Endometrial microvascular endothelial cells (primary cell): Measurements from ENCODE around the gene LBX1. TPM values are rescaled to one million over a fixed set of nuclear protein-coding genes. Genes with fewer than 3 reads are reported as not detected.

Experiments
- in situ Hi-C: cut with HindIII; loops from 2 replicates; pipeline ENCODE4 v1.10.0; 2017; ENCODE audit warnings: low sequenced_read_pairs, low pct_unique_long_range_greater_than_20kb; ENCODE audit errors: inconsistent ontology term
- total RNA-seq: library from RNA; depleted of rRNA; stranded (reverse); fragments of >200 nt; gene quantifications from one replicate; pipeline ENCODE4 v1.2.3, GENCODE V29; 2015; ENCODE audit errors: inconsistent ontology term

LBX1 gene, protein sequence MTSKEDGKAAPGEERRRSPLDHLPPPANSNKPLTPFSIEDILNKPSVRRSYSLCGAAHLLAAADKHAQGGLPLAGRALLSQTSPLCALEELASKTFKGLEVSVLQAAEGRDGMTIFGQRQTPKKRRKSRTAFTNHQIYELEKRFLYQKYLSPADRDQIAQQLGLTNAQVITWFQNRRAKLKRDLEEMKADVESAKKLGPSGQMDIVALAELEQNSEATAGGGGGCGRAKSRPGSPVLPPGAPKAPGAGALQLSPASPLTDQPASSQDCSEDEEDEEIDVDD
- not detected for total RNA-seq

- in situ Hi-C loops, result no loop called here
Measured at GRCh38 chr10:101229266-101230182, at the start of gene LBX1. Gene LBX1 (minus strand): TSS chr10:101229463. CDS start chr10:101228815, 648 bp downstream.

DNA sequence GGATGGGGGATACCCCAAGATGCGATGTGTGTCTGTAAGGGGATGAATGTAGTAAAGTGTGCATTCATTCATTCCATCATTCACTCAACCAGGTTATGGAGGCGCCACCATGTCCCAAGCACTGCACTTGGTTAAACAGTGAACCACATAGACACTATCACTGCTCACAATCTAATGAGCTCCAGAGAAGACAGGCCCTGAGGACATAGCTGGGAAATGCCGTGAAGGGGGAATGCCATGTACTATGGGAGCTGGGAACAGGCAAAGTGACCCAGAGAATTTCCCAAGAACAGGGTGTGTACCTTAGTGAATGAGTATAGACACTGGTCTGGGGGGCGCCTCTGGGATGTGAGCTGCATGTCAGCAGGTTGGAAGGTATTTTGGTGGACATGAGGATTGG is 44.5 kb upstream of the LBX1 start:
- in situ Hi-C loops, result no loop called here

DNA sequence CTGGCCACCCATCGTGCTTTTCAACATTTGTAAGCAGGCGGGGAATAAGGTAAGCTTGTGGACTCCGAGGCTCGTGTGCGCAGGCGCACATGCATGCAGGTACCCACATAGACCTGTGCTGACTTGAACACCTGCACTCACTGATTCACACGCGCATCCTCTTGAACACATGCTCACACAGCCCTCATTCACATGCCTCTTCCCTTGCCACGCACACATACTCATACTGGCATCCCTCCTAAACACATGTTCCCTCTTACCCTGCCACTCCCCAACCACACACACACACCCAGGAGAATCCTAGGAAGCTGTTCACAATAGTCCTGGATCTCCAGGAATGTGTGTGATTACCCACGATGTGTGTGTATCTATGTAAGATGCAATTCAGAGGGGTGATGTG is 44.1 kb upstream of the LBX1 start:
- in situ Hi-C loops, result no loop called here

DNA sequence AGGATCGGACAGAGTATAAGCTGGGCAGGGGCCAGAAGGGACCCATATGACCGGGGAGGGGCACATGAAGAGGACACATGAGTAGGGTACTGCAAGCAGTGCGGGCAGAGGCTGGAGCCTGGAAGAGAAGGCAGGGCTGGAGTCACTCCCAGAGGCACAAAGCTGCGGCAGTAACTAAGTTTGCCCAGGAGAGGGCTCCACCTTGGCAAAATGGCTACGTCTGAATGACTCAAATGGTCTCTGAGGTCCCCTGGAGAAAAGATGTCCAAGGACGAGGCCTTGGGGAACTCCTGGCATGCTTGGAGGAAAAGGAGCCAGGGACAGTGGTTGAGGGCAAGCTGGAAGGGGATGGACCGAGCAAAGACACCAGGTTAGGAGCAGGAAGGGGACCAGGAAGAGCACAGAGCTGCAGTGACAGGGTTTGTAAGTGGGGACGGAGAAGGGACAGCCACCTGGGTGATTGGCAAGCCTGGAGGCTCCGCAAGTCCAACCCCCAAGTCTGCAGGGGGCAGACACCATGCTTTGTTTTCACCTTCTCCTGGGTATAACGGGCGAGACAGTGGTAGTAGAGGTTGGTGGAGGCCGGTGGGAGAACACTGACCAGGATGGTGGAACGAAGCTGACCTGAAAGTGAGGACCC is 43.1 kb upstream of the LBX1 start:
- in situ Hi-C loops, result no loop called here

DNA sequence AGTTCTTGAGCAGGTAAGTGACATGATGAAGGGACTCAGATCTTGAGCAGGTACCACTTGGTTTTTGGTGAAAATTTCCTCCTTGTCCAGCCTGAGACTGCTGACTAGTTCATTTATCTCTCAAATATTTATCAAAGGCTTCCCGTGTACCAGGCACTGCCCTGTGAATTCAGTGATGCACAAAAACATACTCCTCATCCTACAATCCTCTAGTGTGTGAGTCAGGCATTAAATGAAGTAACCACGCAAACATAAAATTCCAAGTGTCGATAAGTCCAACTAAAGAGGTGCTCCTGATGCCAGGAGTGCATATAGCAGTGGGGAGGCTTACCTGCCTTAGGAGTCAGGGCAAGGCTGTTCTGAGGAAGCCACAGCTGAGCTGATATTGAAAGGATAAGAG is 41.5 kb upstream of the LBX1 start:
- in situ Hi-C loops, result no loop called here

GRCh38 chr10:101267776-101268175 is 38.5 kb upstream of the LBX1 start:
- in situ Hi-C loops, result no loop called here

DNA sequence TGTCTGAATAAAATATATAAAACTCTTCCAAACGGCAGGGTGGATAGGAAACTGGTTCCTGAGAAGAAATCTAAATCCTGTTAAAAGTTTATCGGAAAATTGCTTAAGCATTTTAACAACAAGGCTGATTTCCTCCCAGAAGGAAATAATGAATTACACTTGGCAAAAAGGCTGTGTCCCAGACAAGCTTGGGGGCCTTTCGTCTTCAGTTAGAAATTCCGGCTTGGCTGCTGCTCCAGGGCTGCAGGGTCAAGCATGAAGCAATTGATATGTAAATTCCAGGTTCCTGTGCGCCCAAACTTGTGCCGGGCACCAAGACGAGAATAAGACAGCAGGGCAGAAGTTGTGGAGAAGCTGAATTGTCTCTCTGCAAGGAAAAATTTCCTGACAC is 38.0 kb upstream of the LBX1 start:
- in situ Hi-C loops, result no loop called here

DNA sequence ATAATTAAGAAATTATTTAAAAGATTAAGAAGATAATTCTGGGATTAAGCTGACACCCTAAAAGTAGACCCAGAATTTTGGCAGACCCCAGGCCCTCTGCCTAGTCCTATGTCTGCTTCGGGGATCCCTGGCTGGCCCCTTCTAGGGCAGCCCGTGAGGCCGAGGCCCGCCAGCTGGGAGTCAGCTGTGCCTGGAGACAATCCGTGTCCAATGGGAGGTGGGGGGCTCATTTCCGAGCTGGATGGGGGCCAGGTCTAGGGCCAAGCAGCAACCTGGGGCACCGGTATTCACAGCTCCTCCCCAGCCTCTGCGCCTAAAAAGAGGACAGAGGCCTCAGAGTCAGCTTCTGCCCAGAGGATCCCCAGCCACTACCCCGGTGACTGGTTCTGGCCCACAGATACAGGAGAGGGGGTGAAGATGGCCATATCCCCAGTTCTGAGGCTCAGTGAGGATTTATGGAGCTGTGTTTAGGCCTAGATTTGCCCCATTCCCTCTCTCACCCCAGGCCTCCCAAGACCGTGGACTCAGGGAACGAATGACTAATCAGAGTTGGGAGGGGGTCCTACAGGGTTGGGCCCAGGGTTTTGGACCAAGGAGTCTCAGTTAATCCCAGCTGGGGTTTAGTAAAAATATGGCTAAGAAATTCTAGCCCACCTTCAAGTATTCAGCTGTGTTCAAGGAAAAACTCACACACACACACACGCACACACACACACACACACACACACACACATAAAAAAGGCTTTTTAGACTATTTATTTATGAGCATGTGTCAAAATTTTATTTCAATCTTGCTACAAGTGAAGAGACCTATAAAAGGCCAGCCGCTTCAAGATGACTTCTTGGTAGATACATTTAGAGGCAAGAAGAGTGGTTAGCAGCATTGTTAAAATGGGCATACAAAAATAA is 37.4 kb upstream of the LBX1 start:
- in situ Hi-C loops, result no loop called here

GRCh38 chr10:101263150-101263752 is 34.0 kb upstream of the LBX1 start:
- in situ Hi-C loops, result no loop called here

- in situ Hi-C loops, result no loop called here
Measured at GRCh38 chr10:101262147-101262546, 32.9 kb upstream of the LBX1 start.

GRCh38 chr10:101261702-101262101 is 32.4 kb upstream of the LBX1 start:
- in situ Hi-C loops, result no loop called here

DNA sequence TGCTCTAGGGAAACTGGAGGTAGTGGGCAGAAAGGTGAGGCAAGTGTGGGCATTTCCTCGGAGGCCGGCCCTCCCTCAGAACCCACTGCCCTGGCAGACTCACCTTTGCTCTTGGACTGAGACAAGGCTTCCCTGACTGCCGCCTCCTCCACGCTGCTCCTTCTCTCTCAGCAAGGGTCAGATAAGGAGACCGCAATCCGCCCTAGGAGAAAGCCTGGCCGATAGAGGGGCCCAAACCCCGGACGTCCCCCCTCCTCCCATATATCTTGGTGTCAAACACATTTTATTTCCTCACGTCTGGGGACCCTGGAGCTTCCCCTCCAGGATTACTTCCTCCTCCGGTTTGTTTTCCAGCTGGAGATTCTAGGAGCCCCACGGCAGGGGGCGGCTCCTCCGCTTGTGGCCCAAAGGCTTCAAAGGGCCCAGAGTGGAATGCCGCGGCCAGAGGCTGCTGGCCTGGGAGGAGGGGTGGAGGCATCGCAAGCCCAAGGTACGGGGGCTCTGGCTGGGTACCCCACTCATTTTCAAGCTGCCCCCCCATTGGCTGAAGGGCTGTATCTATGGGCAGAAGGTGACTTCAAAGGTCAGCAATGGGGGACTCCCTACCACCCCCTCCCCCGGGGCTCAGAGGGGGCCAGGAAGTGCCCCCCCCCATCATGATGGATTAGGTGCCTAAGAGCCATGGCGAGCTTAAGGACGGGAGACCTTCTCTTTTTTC is 31.7 kb upstream of the LBX1 start:
- in situ Hi-C loops, result no loop called here

- in situ Hi-C loops, result no loop called here
Measured at GRCh38 chr10:101258179-101258885, 29.1 kb upstream of the LBX1 start.

DNA sequence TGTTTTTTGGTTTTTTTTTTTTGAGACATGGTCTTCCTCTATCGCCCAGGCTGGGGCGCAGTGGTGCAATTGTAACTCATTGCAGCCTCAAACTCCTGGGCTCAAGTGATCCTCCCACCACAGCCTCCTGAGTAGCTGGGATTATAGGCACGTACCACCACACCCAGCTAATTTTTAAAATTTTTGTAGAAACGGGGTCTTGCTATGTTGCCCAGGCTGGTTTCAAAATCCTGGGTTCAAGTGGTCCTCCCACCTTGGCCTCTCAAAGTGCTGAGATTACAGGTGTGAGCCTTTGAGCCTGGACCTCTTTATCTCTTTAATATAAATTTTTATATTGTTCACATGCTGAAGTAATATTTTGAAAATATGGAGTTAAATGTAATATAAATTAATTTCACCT is 28.2 kb upstream of the LBX1 start:
- in situ Hi-C loops, result no loop called here

DNA sequence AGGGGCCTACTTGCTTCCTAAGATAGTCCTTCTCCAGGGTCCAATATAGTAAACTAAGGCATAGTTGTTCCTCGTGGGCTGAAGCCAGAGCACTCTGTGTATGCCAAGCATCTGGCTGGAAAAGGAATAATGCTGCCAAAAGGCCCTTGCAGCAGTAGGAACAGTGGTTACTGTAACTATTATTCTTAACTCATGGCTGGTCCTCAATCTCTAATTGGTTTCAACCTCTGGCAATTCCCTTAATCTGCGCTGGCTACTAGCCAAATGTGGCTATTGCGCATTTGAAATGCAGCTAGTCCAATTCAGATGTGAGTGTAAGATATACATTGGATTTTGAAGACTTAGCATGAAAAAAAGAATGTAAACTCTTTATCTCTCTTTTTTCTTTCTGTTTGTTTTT is 27.8 kb upstream of the LBX1 start:
- in situ Hi-C loops, result no loop called here

- in situ Hi-C loops, result no loop called here
Measured at GRCh38 chr10:101256387-101256786, 27.1 kb upstream of the LBX1 start.

DNA sequence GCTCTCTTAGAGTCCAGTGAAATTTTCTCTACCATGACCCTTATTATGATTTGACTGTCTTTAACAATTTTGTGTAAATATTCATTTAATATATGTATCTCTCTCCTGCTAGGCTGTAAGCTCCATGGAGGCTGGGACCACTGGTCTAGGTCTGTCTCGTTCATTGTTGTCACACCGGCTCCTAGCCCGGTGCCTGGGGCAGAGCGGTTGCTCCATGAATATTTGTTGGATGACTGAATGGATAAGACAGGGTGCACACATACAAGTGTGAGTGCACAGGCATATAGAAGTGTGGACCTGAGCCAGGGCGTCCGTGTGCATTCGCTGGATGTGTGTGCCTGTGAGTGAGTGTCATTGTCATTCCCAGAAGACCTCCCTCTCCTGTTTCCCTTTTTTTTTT is 20.9 kb upstream of the LBX1 start:
- in situ Hi-C loops, result no loop called here
